Measurements from ENCODE around the gene CBX2.

The CBX2 gene

GRCh38 chr17:79800325-79801155, 22.6 kb downstream of the CBX2 start:
- in situ Hi-C loops (cut with HindIII; ENCODE audit: low sequenced_read_pairs): no loop called here
- peak; percentile 69 for DNase-seq (ENCODE audit: low read depth, low spot score)
- H3K4me3 ChIP-seq (ENCODE audit: low read depth, low read length): no peak overlapping the region
- TF ChIP-seq CTCF (IDR thresholded peaks at IDR 0.05; ENCODE audit: low read depth, low read length): no peak

- in situ Hi-C loops (cut with HindIII; ENCODE audit: low sequenced_read_pairs): no loop called here
- no peak overlapping the region for H3K4me3 ChIP-seq (ENCODE audit: low read depth, low read length)
- peak; percentile 52 for DNase-seq (ENCODE audit: low read depth, low spot score)
- TF ChIP-seq CTCF (IDR thresholded peaks at IDR 0.05; ENCODE audit: low read depth, low read length): no peak
These were observed 23.4 kb downstream of the CBX2 start for GRCh38 chr17:79801156-79802038.

- H3K4me3 ChIP-seq (ENCODE audit: low read depth, low read length): no peak overlapping the region
- in situ Hi-C loops (cut with HindIII; ENCODE audit: low sequenced_read_pairs): no loop called here
- DNase-seq (ENCODE audit: low read depth, low spot score): no peak
- no peak for TF ChIP-seq CTCF (IDR thresholded peaks at IDR 0.05; ENCODE audit: low read depth, low read length)
These were observed 24.2 kb downstream of the CBX2 start for GRCh38 chr17:79802039-79802735.

- no peak for DNase-seq (ENCODE audit: low read depth, low spot score)
- no peak overlapping the region for H3K4me3 ChIP-seq (ENCODE audit: low read depth, low read length)
- TF ChIP-seq CTCF (IDR thresholded peaks at IDR 0.05; ENCODE audit: low read depth, low read length): no peak
- in situ Hi-C loops (cut with HindIII; ENCODE audit: low sequenced_read_pairs): no loop called here
These were observed 24.9 kb downstream of the CBX2 start for GRCh38 chr17:79802736-79803420.

- in situ Hi-C loops (cut with HindIII; ENCODE audit: low sequenced_read_pairs): no loop called here
- no peak for DNase-seq (ENCODE audit: low read depth, low spot score)
- TF ChIP-seq CTCF (IDR thresholded peaks at IDR 0.05; ENCODE audit: low read depth, low read length): no peak
- no peak overlapping the region for H3K4me3 ChIP-seq (ENCODE audit: low read depth, low read length)
These were observed 25.6 kb downstream of the CBX2 start for GRCh38 chr17:79803421-79803996.
